GM10248 (cell line): ENCODE data around the gene CAPN10.
"Not testable (repeated sequence)": the region's sequence is repeated elsewhere in the genome, so short reads cannot be mapped to it uniquely, and the experiment has no call there.

Experiments
- CTCF ChIA-PET: fragments of 300-600 bp; sonication (Branson Sonifier 250); formaldehyde crosslinking; extraction: SDS; loops from one replicate; lab custom pipeline; 2021; ENCODE audit warnings: antibody characterized with exemption; lab: Yijun Ruan, JAX
- POLR2A ChIA-PET: fragments of 350-650 bp; sonication (Branson Sonifier 250); formaldehyde crosslinking; extraction: SDS; loops from one replicate; lab custom pipeline; 2020; ENCODE audit warnings: antibody characterized with exemption; lab: Yijun Ruan, JAX
- DNase-seq: peaks from one replicate; pipeline ENCODE4 v3.0.0; 2012; ENCODE audit errors: extremely low spot score
- CTCF ChIP-seq: IDR thresholded peaks from 2 replicates; pipeline ENCODE4 v1.5.1; 2012; ENCODE audit warnings: mild to moderate bottlenecking, low read depth; ENCODE audit errors: extremely low read depth, missing control alignments, control extremely low read depth

Gene CAPN10

GRCh38 chr2:240586198-240586918 lies at the start of gene CAPN10:
TSS of gene CAPN10 (plus strand) at chr2:240586734. CDS start at chr2:240586912, 178 bp downstream.
- ChIA-PET CTCF (interaction anchor here (1.0 to 8.6 kb wide), 6 partner anchors 9 to 492 kb away, joined by 3 to 167 read pairs (median 4); no protein-coding TSS in a partner anchor), POLR2A (interaction anchor here (0.5 to 3.6 kb wide), 9 partner anchors 10 to 294 kb away, joined by 3 to 34 read pairs (median 6); partner anchors contain the start of gene RNPEPL1)
- peak; percentile 95 for DNase-seq
- no peak for TF ChIP-seq CTCF

- no peak for TF ChIP-seq CTCF
- POLR2A ChIA-PET = no interaction called here
- no peak for DNase-seq
- CTCF ChIA-PET = interaction anchor here (2.4 kb wide), 1 partner anchor 24 kb away, joined by 7 read pairs; no protein-coding TSS in a partner anchor
These were observed 48.3 kb upstream of the CAPN10 start for GRCh38 chr2:240538031-240538780.

- CTCF ChIA-PET = interaction anchor here (0.9 to 2.4 kb wide), 2 partner anchors 25 to 26 kb away, joined by 3 to 7 read pairs; no protein-coding TSS in a partner anchor
- DNase-seq, POLR2A ChIA-PET: not testable (repeated sequence)
These were observed 47.4 kb upstream of the CAPN10 start for GRCh38 chr2:240539101-240539500.

GRCh38 chr2:240539906-240540305 lies 46.6 kb upstream of the CAPN10 start:
- CTCF ChIA-PET = interaction anchor here (2.4 kb wide), 1 partner anchor 26 kb away, joined by 7 read pairs; no protein-coding TSS in a partner anchor
- POLR2A ChIA-PET = no interaction called here
- no peak for TF ChIP-seq CTCF

GRCh38 chr2:240551288-240551687 lies 35.2 kb upstream of the CAPN10 start:
- CTCF ChIA-PET = interaction anchor here (0.9 to 3.0 kb wide), 3 partner anchors 15 to 68 kb away, joined by 3 to 15 read pairs (median 13); no protein-coding TSS in a partner anchor
- no peak for TF ChIP-seq CTCF
- DNase-seq = no peak
- POLR2A ChIA-PET = interaction anchor here (0.6 kb wide), 1 partner anchor 15 kb away, joined by 3 read pairs; no protein-coding TSS in a partner anchor

More at GRCh38 chr2:240539906-240540305, 46.6 kb upstream of the CAPN10 start:
- DNase-seq = no peak

- no peak for TF ChIP-seq CTCF
- no peak for DNase-seq
- ChIA-PET CTCF (interaction anchor here (2.2 to 3.0 kb wide), 2 partner anchors 14 to 38 kb away, joined by 13 to 15 read pairs; no protein-coding TSS in a partner anchor), POLR2A (no interaction called here)
These were observed 34.7 kb upstream of the CAPN10 start for GRCh38 chr2:240551811-240552210.
